Stomach (tissue), 9 donors: ENCODE measurements around the gene ZNF132. TPM values are rescaled to one million over a fixed set of nuclear protein-coding genes. Genes with fewer than 3 reads are reported as not detected.

Experiments
- DNase-seq, 2 donors: peaks; one replicate each; pipeline versions ENCODE4 v3.0.0 to v3.0.0-alpha.2; 2013 to 2019
- H3K27ac ChIP-seq, 5 donors: fragments of 200-600 bp in 4 of 5; sonication (generic) in 4 of 5; one replicate each; pipeline ENCODE4 v1.5.1; 2013 to 2019; ENCODE audit warnings: mild to moderate bottlenecking in 1 of 5, moderate library complexity in 1 of 5
- H3K27me3 ChIP-seq, 3 donors: fragments of 200-600 bp; sonication (generic); one replicate each; pipeline ENCODE4 v1.5.1; 2017 to 2019; ENCODE audit warnings: mixed run types in 1 of 3
- H3K36me3 ChIP-seq, 4 donors: fragments of 200-600 bp; sonication (generic); 1 replicate in 3 of 4; 2 replicates in 1 of 4; pipeline ENCODE4 v1.5.1; 2016 to 2019
- H3K4me1 ChIP-seq, 4 donors: fragments of 200-600 bp; sonication (generic); one replicate each; pipeline ENCODE4 v1.5.1; 2016 to 2019
- H3K4me3 ChIP-seq, 4 donors: fragments of 200-600 bp; sonication (generic) in 3 of 4; one replicate each; pipeline ENCODE4 v1.5.1; 2016 to 2019; ENCODE audit warnings: mild to moderate bottlenecking in 1 of 4
- H3K9me3 ChIP-seq, 4 donors: fragments of 200-600 bp; sonication (generic); one replicate each; pipeline ENCODE4 v1.5.1; 2016 to 2019
- EP300 ChIP-seq: sonication (generic); formaldehyde crosslinking; IDR thresholded peaks from one replicate; pipeline ENCODE4 v1.6.1; 2017; ENCODE audit warnings: antibody characterized with exemption
- POLR2A ChIP-seq, 4 donors: fragments of 450-650 bp; IDR thresholded peaks; one replicate each; pipeline ENCODE4 v1.6.1; 2016; ENCODE audit warnings: antibody characterized with exemption in 4 of 4, control low read depth in 2 of 4, mild to moderate bottlenecking in 1 of 4, moderate library complexity in 1 of 4
- POLR2AphosphoS5 ChIP-seq, 3 donors: sonication (generic); formaldehyde crosslinking; IDR thresholded peaks; one replicate each; pipeline ENCODE4 v1.6.1; 2016; ENCODE audit warnings: antibody characterized with exemption in 3 of 3
- WGBS, 5 donors: extraction: QIAGEN DNeasy Blood & Tissue Kit in 3 of 5; methylation state at CpG; one replicate each; pipeline versions ENCODE4 v1.1.5 to v1.1.7; 2013 to 2018; 5-methylcytosine and 5-hydroxymethylcytosine counted together
- intact Hi-C: fragments of 100-400 bp; cut with DNase I; formaldehyde crosslinking; loops from one replicate; pipeline ENCODE4 v1.15.1; 2023; ENCODE audit warnings: low total_unique reads
- polyA plus RNA-seq, 3 donors: library from polyadenylated mRNA; stranded (reverse); fragments of 200-250 nt; gene quantifications; one replicate each; pipeline ENCODE4 v1.2.3, GENCODE V29; 2013
- total RNA-seq, 5 donors: library from RNA; depleted of rRNA; stranded (reverse); fragments of >200 nt; gene quantifications; one replicate each; pipeline versions ENCODE4 v1.1.0 to v1.2.3, GENCODE V29; 2014 to 2016
- TF ChIP-seq, protein P1 (sequence below), 7 experiments: fragments of 450-650 bp in 4 of 7; fragments of 200-600 bp in 3 of 7; sonication (generic) in 3 of 7; IDR thresholded peaks; one replicate each; pipeline ENCODE4 v1.5.1; 2016 to 2019; ENCODE audit warnings: antibody characterized with exemption in 7 of 7, control low read depth in 2 of 7, mild to moderate bottlenecking in 1 of 7
- donor health status: healthy with polysubstance abuse.
- donor health status: Bipolar disorder and iron deficiency.
- donor health status: healthy.

Gene ZNF132
- total and polyA plus RNA-seq, 8 donors = 0.68 to 8.9 (median 4.6) TPM

- H3K36me3 ChIP-seq = peaks cover 28 to 84% (median 57%) of the 10 kb centered on the region in 4 donors
- DNase-seq = no peak
- H3K4me1 ChIP-seq = no peaks in the 10 kb centered on the region
- no peak for TF ChIP-seq POLR2AphosphoS5 (IDR thresholded peaks at IDR 0.05)
- no peak for TF ChIP-seq EP300
- no peak for TF ChIP-seq POLR2A (IDR thresholded peaks at IDR 0.05)
- TF ChIP-seq, protein P1, sequence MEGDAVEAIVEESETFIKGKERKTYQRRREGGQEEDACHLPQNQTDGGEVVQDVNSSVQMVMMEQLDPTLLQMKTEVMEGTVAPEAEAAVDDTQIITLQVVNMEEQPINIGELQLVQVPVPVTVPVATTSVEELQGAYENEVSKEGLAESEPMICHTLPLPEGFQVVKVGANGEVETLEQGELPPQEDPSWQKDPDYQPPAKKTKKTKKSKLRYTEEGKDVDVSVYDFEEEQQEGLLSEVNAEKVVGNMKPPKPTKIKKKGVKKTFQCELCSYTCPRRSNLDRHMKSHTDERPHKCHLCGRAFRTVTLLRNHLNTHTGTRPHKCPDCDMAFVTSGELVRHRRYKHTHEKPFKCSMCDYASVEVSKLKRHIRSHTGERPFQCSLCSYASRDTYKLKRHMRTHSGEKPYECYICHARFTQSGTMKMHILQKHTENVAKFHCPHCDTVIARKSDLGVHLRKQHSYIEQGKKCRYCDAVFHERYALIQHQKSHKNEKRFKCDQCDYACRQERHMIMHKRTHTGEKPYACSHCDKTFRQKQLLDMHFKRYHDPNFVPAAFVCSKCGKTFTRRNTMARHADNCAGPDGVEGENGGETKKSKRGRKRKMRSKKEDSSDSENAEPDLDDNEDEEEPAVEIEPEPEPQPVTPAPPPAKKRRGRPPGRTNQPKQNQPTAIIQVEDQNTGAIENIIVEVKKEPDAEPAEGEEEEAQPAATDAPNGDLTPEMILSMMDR (IDR thresholded peaks at IDR 0.05) = no peak
- 95 to 98% (median 97%) methylated on average over 7 of the region's 7 CpGs for WGBS, 5 donors
- H3K9me3 ChIP-seq = peaks cover 0 to 51% (median 24%) of the 10 kb centered on the region in 4 donors
- H3K27me3 ChIP-seq = no peaks in the 10 kb centered on the region
- no peak overlapping the region for H3K4me3 ChIP-seq
- no peak overlapping the region for H3K27ac ChIP-seq
- intact Hi-C loops = no loop called here
Measured at GRCh38 chr19:58417071-58417470, 22.9 kb downstream of the ZNF132 start.

DNA sequence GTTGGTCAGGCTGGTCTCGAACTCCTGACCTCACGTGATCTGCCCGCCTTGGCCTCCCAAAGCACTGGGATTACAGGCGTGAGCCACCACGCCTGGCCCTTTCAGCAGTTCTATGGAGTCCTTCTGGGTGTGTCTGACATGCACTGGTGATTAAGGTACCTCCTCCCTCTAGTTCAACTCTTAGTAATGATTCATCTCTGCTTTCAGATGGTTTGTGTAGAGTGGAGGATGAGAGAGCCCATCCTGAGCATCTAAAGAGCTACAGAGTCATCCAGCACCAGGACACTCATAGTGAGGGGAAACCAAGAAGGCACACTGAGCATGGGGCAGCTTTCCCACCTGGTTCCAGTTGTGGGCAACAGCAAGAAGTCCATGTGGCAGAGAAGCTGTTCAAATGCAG lies 23.3 kb downstream of the ZNF132 start:
- Histone ChIP-seq H3K36me3 (peaks cover 28 to 79% (median 57%) of the 10 kb centered on the region in 4 donors), H3K27ac (no peak overlapping the region), H3K4me1 (no peaks in the 10 kb centered on the region), H3K27me3 (no peaks in the 10 kb centered on the region), H3K4me3 (no peak overlapping the region), H3K9me3 (peaks cover 0 to 47% (median 24%) of the 10 kb centered on the region in 4 donors)
- intact Hi-C loops = no loop called here
- no peak for DNase-seq
- no peak for TF ChIP-seq POLR2A (IDR thresholded peaks at IDR 0.05)
- TF ChIP-seq, protein P1 (IDR thresholded peaks at IDR 0.05) = no peak
- TF ChIP-seq EP300 = no peak
- no peak for TF ChIP-seq POLR2AphosphoS5 (IDR thresholded peaks at IDR 0.05)
- WGBS, 5 donors = 96 to 99% (median 98%) methylated on average over 5 of the region's 5 CpGs

DNA sequence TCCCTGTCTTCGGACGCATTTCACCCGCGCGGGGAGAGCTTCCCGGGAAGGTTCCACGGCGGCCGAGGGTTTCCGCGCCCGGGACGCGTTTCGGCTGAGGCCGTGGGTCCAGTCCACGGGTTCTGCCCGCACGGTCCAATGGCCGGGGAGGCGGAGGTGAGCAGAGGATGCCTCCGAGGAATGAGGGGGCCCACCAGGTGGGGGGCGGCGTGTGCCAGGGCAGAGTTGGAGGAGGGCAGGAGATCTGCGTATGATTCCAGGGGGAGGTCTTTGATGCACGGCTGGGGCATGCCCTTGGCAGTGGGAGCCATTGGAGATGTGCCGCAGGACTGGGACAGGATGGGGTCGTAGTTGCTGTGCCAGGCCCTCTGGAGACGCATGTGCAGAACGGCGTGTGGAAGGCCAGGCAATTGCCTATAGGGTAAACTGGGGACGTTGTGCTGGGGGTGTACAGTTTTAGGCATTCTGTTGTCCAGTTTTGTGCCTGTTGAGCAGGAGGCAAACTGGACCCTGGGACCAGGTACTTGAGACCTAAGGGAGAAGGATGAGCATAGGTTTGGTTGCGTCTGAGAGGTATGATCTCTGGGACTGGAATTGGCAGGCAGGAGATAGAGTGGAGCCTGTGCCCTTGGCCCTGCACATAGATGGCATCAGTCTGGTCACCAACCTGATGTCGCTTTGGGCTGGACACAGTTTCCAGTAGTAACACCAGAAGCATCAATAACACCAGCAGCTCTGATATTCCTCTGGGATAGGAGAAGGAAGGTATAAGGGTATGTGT lies 30.8 kb downstream of the ZNF132 start:
- Histone ChIP-seq H3K27me3 (no peaks in the 10 kb centered on the region), H3K9me3 (no peaks in the 10 kb centered on the region), H3K27ac (peak overlapping the region; percentile 87 to 92 (median 91)), H3K4me3 (peak overlapping the region; percentile 70 to 83 (median 78)), H3K4me1 (peaks cover 8 to 31% (median 29%) of the 10 kb centered on the region in 4 donors), H3K36me3 (peaks cover 0 to 5% (median 0%) of the 10 kb centered on the region in 4 donors)
- intact Hi-C loops = no loop called here
- 2 to 5% (median 3%) methylated on average over 13 to 34 of the region's 34 CpGs for WGBS, 5 donors
- TF ChIP-seq POLR2AphosphoS5 (IDR thresholded peaks at IDR 0.05) (no peak), EP300 (no peak), POLR2A (IDR thresholded peaks at IDR 0.05) (no peak)
- TF ChIP-seq, protein P1 (IDR thresholded peaks at IDR 0.05) = no peak
- DNase-seq = peak in 1 of 2 donors; percentile 59

- Histone ChIP-seq H3K27me3 (no peaks in the 10 kb centered on the region), H3K9me3 (no peaks in the 10 kb centered on the region), H3K4me1 (peaks cover 8 to 31% (median 29%) of the 10 kb centered on the region in 4 donors), H3K36me3 (peaks cover 0 to 5% (median 0%) of the 10 kb centered on the region in 4 donors), H3K27ac (peak within 1 kb of the TSS; percentile 87 to 92 (median 91)), H3K4me3 (peak within 1 kb of the TSS; percentile 70 to 83 (median 78))
- DNase-seq = peak; percentile 94 to 99
- intact Hi-C loops = no loop called here
- TF ChIP-seq, protein P1 (IDR thresholded peaks at IDR 0.05) = no peak
- TF ChIP-seq POLR2AphosphoS5 (IDR thresholded peaks at IDR 0.05) = peak; percentile 50 to 92 (median 51)
- 0 to 1% (median 0%) methylated on average over 4 to 100 of the region's 100 CpGs for WGBS, 5 donors
Measured at GRCh38 chr19:58408152-58409009, 31.6 kb downstream of the ZNF132 start, which contains the start of gene ZNF584. ZNF584 (plus strand) TSS chr19:58408649; CDS start chr19:58409148, 499 bp downstream.
